Left ventricle myocardium inferior (tissue), 1 donor: ENCODE measurements around the gene INTU. TPM values are rescaled to one million over a fixed set of nuclear protein-coding genes. Genes with fewer than 3 reads are reported as not detected.

ENCODE experiments used
- DNase-seq: peaks from one replicate; pipeline ENCODE4 v3.0.0-alpha.2; 2020
- H3K27ac ChIP-seq: fragments of 200-600 bp; replicated peaks from 2 replicates; pipeline ENCODE4 v1.8.0; 2021
- H3K27me3 ChIP-seq: fragments of 200-600 bp; 2 replicates; pipeline ENCODE4 v1.8.0; 2021; ENCODE audit warnings: low read depth
- H3K36me3 ChIP-seq: fragments of 200-600 bp; 2 replicates; pipeline ENCODE4 v1.8.0; 2021
- H3K4me1 ChIP-seq: fragments of 200-600 bp; 2 replicates; pipeline ENCODE4 v1.8.0; 2021
- H3K4me3 ChIP-seq: fragments of 200-600 bp; 2 replicates; pipeline ENCODE4 v1.8.0; 2021; ENCODE audit warnings: mild to moderate bottlenecking, moderate library complexity
- H3K9me3 ChIP-seq: fragments of 200-600 bp; replicated peaks from 2 replicates; pipeline ENCODE4 v1.8.0; 2021
- CTCF ChIP-seq: fragments of 200-600 bp; IDR thresholded peaks from 2 replicates; pipeline ENCODE4 v1.8.0; 2021; ENCODE audit warnings: antibody characterized with exemption, mild to moderate bottlenecking, borderline replicate concordance
- intact Hi-C: fragments of 100-400 bp; cut with micrococcal nuclease; formaldehyde crosslinking; loops from one replicate; pipeline ENCODE4 v1.11.0; 2022
- total RNA-seq: library from RNA; stranded (reverse); fragmentation: NEBNext Ultra II Directional; extraction: Animal tissue kit (Norgen Biotek cat#: 25700); gene quantifications from one replicate; pipeline ENCODE4 v1.2.1, GENCODE V29; 2021
- donor health status: DM: no; HTN: yes; CAD: no; lungs with severe emphysema.

INTU gene
- total RNA-seq, 1 donor from 2014 or later = 5.2 TPM

- no peak for TF ChIP-seq CTCF
- H3K27me3 ChIP-seq = peaks cover 12% of the 10 kb centered on the region
- no peaks in the 10 kb centered on the region for H3K4me1 ChIP-seq
- no peak overlapping the region for H3K4me3 ChIP-seq
- H3K9me3 ChIP-seq = no peaks in the 10 kb centered on the region
- H3K27ac ChIP-seq = no peak overlapping the region
- intact Hi-C loops = no loop called here
- no peak for DNase-seq
- no peaks in the 10 kb centered on the region for H3K36me3 ChIP-seq
Measured at GRCh38 chr4:127771535-127772275, 138.9 kb downstream of the INTU start.

- Histone ChIP-seq H3K27me3 (peaks cover 12% of the 10 kb centered on the region), H3K4me3 (no peak overlapping the region), H3K9me3 (no peaks in the 10 kb centered on the region), H3K27ac (no peak overlapping the region), H3K4me1 (no peaks in the 10 kb centered on the region), H3K36me3 (no peaks in the 10 kb centered on the region)
- DNase-seq = no peak
- no peak for TF ChIP-seq CTCF
- intact Hi-C loops = no loop called here
Measured at GRCh38 chr4:127772769-127773671, 140.3 kb downstream of the INTU start.

- Histone ChIP-seq H3K36me3 (no peaks in the 10 kb centered on the region), H3K27ac (no peak overlapping the region), H3K27me3 (peaks cover 12% of the 10 kb centered on the region), H3K4me3 (no peak overlapping the region), H3K9me3 (no peaks in the 10 kb centered on the region), H3K4me1 (no peaks in the 10 kb centered on the region)
- DNase-seq = no peak
- intact Hi-C loops = no loop called here
- TF ChIP-seq CTCF = no peak
Measured at GRCh38 chr4:127775843-127776242, 143.1 kb downstream of the INTU start.

Other genes starting within 250 kb of the INTU start
- gene SLC25A31, start 97.4 kb downstream of the INTU start, total RNA-seq = not detected
- gene HSPA4L, start 149.4 kb downstream of the INTU start, total RNA-seq = 16.1 TPM
- gene PLK4, start 247.9 kb downstream of the INTU start, total RNA-seq = 0.49 TPM